Adrenal gland (tissue), 12 donors: ENCODE measurements around the gene PRR11. TPM values are rescaled to one million over a fixed set of nuclear protein-coding genes. Genes with fewer than 3 reads are reported as not detected.

ENCODE experiments used
- DNase-seq, 7 donors: peaks; one replicate each; pipeline ENCODE4 v3.0.0-alpha.2; 2019 to 2020
- H3K27ac ChIP-seq, 5 donors: fragments of 200-600 bp; sonication (generic) in 4 of 5; 1 replicate in 3 of 5; 2 replicates in 2 of 5; pipeline versions ENCODE4 v1.5.1 to v1.8.0; 2016 to 2020; ENCODE audit warnings: mild to moderate bottlenecking in 1 of 5
- H3K27me3 ChIP-seq: fragments of 200-600 bp; 2 replicates; pipeline ENCODE4 v1.8.0; 2021
- H3K36me3 ChIP-seq, 2 donors: fragments of 200-600 bp; replicated peaks in 1 of 2; 1 replicate in 1 of 2; 2 replicates in 1 of 2; pipeline versions ENCODE4 v1.5.1 to v1.8.0; 2018 to 2022
- H3K4me1 ChIP-seq, 2 donors: fragments of 200-600 bp; replicated peaks in 1 of 2; 1 replicate in 1 of 2; 2 replicates in 1 of 2; pipeline versions ENCODE4 v1.5.1 to v1.8.0; 2018 to 2021
- H3K4me3 ChIP-seq, 4 donors: fragments of 200-600 bp; sonication (generic) in 3 of 4; one replicate each; pipeline ENCODE4 v1.5.1; 2016 to 2018
- H3K9me3 ChIP-seq, 3 donors: fragments of 200-600 bp; sonication (generic) in 1 of 3; replicated peaks in 1 of 3; 1 replicate in 2 of 3; 2 replicates in 1 of 3; pipeline versions ENCODE4 v1.5.1 to v1.8.0; 2016 to 2021
- CTCF ChIP-seq, 6 experiments: fragments of 450-650 bp in 4 of 6; fragments of 200-600 bp in 2 of 6; sonication (generic) in 1 of 6; IDR thresholded peaks; 1 replicate in 5 of 6; 2 replicates in 1 of 6; pipeline versions ENCODE4 v1.5.1 to v1.8.0; 2016 to 2021; ENCODE audit warnings: antibody characterized with exemption in 6 of 6, mild to moderate bottlenecking in 2 of 6, moderate library complexity in 1 of 6
- POLR2A ChIP-seq, 2 donors: fragments of 450-650 bp; IDR thresholded peaks; one replicate each; pipeline ENCODE4 v1.6.1; 2017; ENCODE audit warnings: antibody characterized with exemption in 2 of 2, mild to moderate bottlenecking in 2 of 2, moderate library complexity in 1 of 2
- WGBS, 4 donors: extraction: QIAGEN DNeasy Blood & Tissue Kit in 2 of 4; methylation state at CpG; one replicate each; pipeline versions ENCODE4 v1.1.5 to v1.1.7; 2013 to 2017; 5-methylcytosine and 5-hydroxymethylcytosine counted together
- intact Hi-C, 2 donors: fragments of 100-400 bp; cut with DNase I; formaldehyde crosslinking; loops; one replicate each; pipeline versions ENCODE4 v1.14.1 to v1.15.0; 2022 to 2023
- polyA plus RNA-seq, 3 donors: library from polyadenylated mRNA; stranded (reverse); fragments of 200-250 nt in 2 of 3; fragments of 350-450 nt in 1 of 3; fragmentation: Illumina TruSeq in 1 of 3; extraction: RNeasy Lipid Tissue Mini Kit (QIAGEN cat#74804) in 1 of 3; gene quantifications; one replicate each; pipeline ENCODE4 v1.2.3, GENCODE V29; 2013 to 2014
- total RNA-seq, 9 donors: library from RNA; depleted of rRNA in 4 of 9; stranded (reverse); fragments of >200 nt in 4 of 9; fragments of 120-200 nt in 1 of 9; fragmentation: NEBNext Ultra II Directional in 1 of 9; extraction: Animal tissue kit (Norgen Biotek cat#: 25700) in 1 of 9; gene quantifications; one replicate each; pipeline versions ENCODE4 v1.1.0 to v1.2.4, GENCODE V29; 2013 to 2023
- donor health status: healthy with polysubstance abuse.
- donor health status: Bipolar disorder and iron deficiency.
- donor health status: DM: yes; HTN: yes; CAD: no.
- donor health status: DM: no; HTN: no; CAD: no.
- donor health status: DM: no; HTN: no; CAD: no.
- donor health status: DM: yes; HTN: yes; CAD: no.

Gene PRR11
- total and polyA plus RNA-seq, 12 donors: 0.16 to 5.7 (median 1.8) TPM

- 91 to 96% (median 94%) methylated on average over 9 of the region's 9 CpGs for WGBS, 4 donors
- Histone ChIP-seq H3K27me3 (no peaks in the 10 kb centered on the region), H3K27ac (no peak overlapping the region), H3K36me3 (no peaks in the 10 kb centered on the region), H3K4me1 (no peaks in the 10 kb centered on the region), H3K4me3 (no peak overlapping the region), H3K9me3 (no peaks in the 10 kb centered on the region)
- no peak for TF ChIP-seq POLR2A (IDR thresholded peaks at IDR 0.05)
- no peak for TF ChIP-seq CTCF (IDR thresholded peaks at IDR 0.05)
- intact Hi-C loops: no loop called here
- DNase-seq: no peak
These were observed 40.1 kb upstream of the PRR11 start for GRCh38 chr17:59115474-59115873.

- H3K4me3 ChIP-seq: no peak overlapping the region
- 93 to 98% (median 96%) methylated on average over 9 of the region's 9 CpGs for WGBS, 4 donors
- H3K27ac ChIP-seq: no peak overlapping the region
- no peak for DNase-seq
- no peaks in the 10 kb centered on the region for H3K9me3 ChIP-seq
- H3K4me1 ChIP-seq: no peaks in the 10 kb centered on the region
- no peak for TF ChIP-seq POLR2A (IDR thresholded peaks at IDR 0.05)
- no peak for TF ChIP-seq CTCF (IDR thresholded peaks at IDR 0.05)
- H3K36me3 ChIP-seq: no peaks in the 10 kb centered on the region
- H3K27me3 ChIP-seq: no peaks in the 10 kb centered on the region
- intact Hi-C loops: no loop called here
These were observed 33.6 kb upstream of the PRR11 start for GRCh38 chr17:59121901-59122480.

- Histone ChIP-seq H3K27me3 (no peaks in the 10 kb centered on the region), H3K4me1 (no peaks in the 10 kb centered on the region), H3K9me3 (no peaks in the 10 kb centered on the region), H3K36me3 (no peaks in the 10 kb centered on the region), H3K27ac (no peak overlapping the region), H3K4me3 (no peak overlapping the region)
- no peak for DNase-seq
- TF ChIP-seq POLR2A (IDR thresholded peaks at IDR 0.05) (no peak), CTCF (IDR thresholded peaks at IDR 0.05) (no peak)
- intact Hi-C loops: no loop called here
- WGBS, 4 donors: 95 to 98% (median 96%) methylated on average over 6 of the region's 6 CpGs
These were observed 30.9 kb upstream of the PRR11 start for GRCh38 chr17:59124665-59125064.

- TF ChIP-seq CTCF (IDR thresholded peaks at IDR 0.05): no peak
- no peak for TF ChIP-seq POLR2A (IDR thresholded peaks at IDR 0.05)
- H3K27me3 ChIP-seq: no peaks in the 10 kb centered on the region
- H3K27ac ChIP-seq: no peak overlapping the region
- no peaks in the 10 kb centered on the region for H3K9me3 ChIP-seq
- no peaks in the 10 kb centered on the region for H3K36me3 ChIP-seq
- H3K4me1 ChIP-seq: no peaks in the 10 kb centered on the region
- no peak overlapping the region for H3K4me3 ChIP-seq
- no peak for DNase-seq
- intact Hi-C loops: no loop called here
- WGBS, 4 donors: 61 to 80% (median 64%) methylated on average over 3 of the region's 3 CpGs
These were observed 28.6 kb upstream of the PRR11 start for GRCh38 chr17:59126809-59127417.
